Immature natural killer cell (primary cell): Measurements from ENCODE around the gene FBN2. TPM values are rescaled to one million over a fixed set of nuclear protein-coding genes. Genes with fewer than 3 reads are reported as not detected.

Experiments
- DNase-seq, 3 donors: peaks; one replicate each; pipeline ENCODE4 v3.0.0; 2022; ENCODE audit warnings: mixed read lengths in 1 of 3
- H3K27ac Mint-ChIP-seq, 6 donors: one replicate each; pipeline ENCODE4 v1.8.0; 2020; ENCODE audit warnings: mixed read lengths in 6 of 6, mild to moderate bottlenecking in 5 of 6, inconsistent platforms in 4 of 6, moderate library complexity in 3 of 6
- H3K27me3 Mint-ChIP-seq, 3 donors: one replicate each; pipeline ENCODE4 v1.8.0; 2020 to 2021; ENCODE audit warnings: low read depth in 3 of 3, mild to moderate bottlenecking in 3 of 3, mixed read lengths in 3 of 3, moderate library complexity in 3 of 3, inconsistent platforms in 1 of 3
- H3K36me3 Mint-ChIP-seq, 3 donors: one replicate each; pipeline ENCODE4 v1.8.0; 2020; ENCODE audit warnings: mixed read lengths in 3 of 3, inconsistent platforms in 2 of 3, mild to moderate bottlenecking in 2 of 3
- H3K4me1 Mint-ChIP-seq, 2 donors: one replicate each; pipeline ENCODE4 v1.8.0; 2020; ENCODE audit warnings: inconsistent platforms in 2 of 2, mild to moderate bottlenecking in 2 of 2, mixed read lengths in 2 of 2, moderate library complexity in 1 of 2
- H3K4me3 Mint-ChIP-seq, 5 donors: one replicate each; pipeline ENCODE4 v1.8.0; 2020; ENCODE audit warnings: mild to moderate bottlenecking in 5 of 5, mixed read lengths in 5 of 5, inconsistent platforms in 3 of 5, moderate library complexity in 3 of 5
- H3K9me3 Mint-ChIP-seq, 6 donors: one replicate each; pipeline ENCODE4 v1.8.0; 2020; ENCODE audit warnings: mild to moderate bottlenecking in 6 of 6, mixed read lengths in 6 of 6, inconsistent platforms in 4 of 6, moderate library complexity in 3 of 6
- polyA plus RNA-seq, 3 donors: library from polyadenylated mRNA; unstranded; fragments of 300-500 nt; fragmentation: Illumina TruSeq; gene quantifications; one replicate each; pipeline ENCODE4 v1.2.3, GENCODE V29; 2021

The FBN2 gene
- polyA plus RNA-seq, 3 donors from 2014 or later, result not detected

- H3K9me3 Mint-ChIP-seq, result peaks cover 0 to 16% (median 4%) of the 10 kb centered on the region in 6 donors
- DNase-seq, result no peak
- H3K27me3 Mint-ChIP-seq, result peaks cover 0 to 2% (median 0%) of the 10 kb centered on the region in 3 donors
- H3K36me3 Mint-ChIP-seq, result no peaks in the 10 kb centered on the region
- H3K4me3 Mint-ChIP-seq, result no peak overlapping the region
- no peaks in the 10 kb centered on the region for H3K4me1 Mint-ChIP-seq
- H3K27ac Mint-ChIP-seq, result no peak overlapping the region
Observed at GRCh38 chr5:128317481-128317880, 220.6 kb downstream of the FBN2 start.

GRCh38 chr5:128315671-128316070, 222.4 kb downstream of the FBN2 start:
- H3K4me1 Mint-ChIP-seq, result no peaks in the 10 kb centered on the region
- no peak for DNase-seq
- H3K9me3 Mint-ChIP-seq, result peaks cover 0 to 10% (median 2%) of the 10 kb centered on the region in 6 donors
- H3K36me3 Mint-ChIP-seq, result no peaks in the 10 kb centered on the region
- H3K27me3 Mint-ChIP-seq, result peaks cover 0 to 2% (median 0%) of the 10 kb centered on the region in 3 donors
- H3K27ac Mint-ChIP-seq, result no peak overlapping the region
- no peak overlapping the region for H3K4me3 Mint-ChIP-seq

GRCh38 chr5:128305341-128305740, 232.7 kb downstream of the FBN2 start:
- DNase-seq, result no peak
- H3K4me1 Mint-ChIP-seq, result no peaks in the 10 kb centered on the region
- H3K27me3 Mint-ChIP-seq, result no peaks in the 10 kb centered on the region
- no peak overlapping the region for H3K27ac Mint-ChIP-seq
- no peak overlapping the region for H3K4me3 Mint-ChIP-seq
- H3K9me3 Mint-ChIP-seq, result peaks cover 0 to 8% (median 0%) of the 10 kb centered on the region in 6 donors
- no peaks in the 10 kb centered on the region for H3K36me3 Mint-ChIP-seq

GRCh38 chr5:128304791-128305190, 233.3 kb downstream of the FBN2 start:
- Mint-ChIP-seq H3K36me3 (no peaks in the 10 kb centered on the region), H3K4me3 (no peak overlapping the region), H3K27me3 (no peaks in the 10 kb centered on the region), H3K27ac (no peak overlapping the region), H3K9me3 (peaks cover 0 to 8% (median under 1%) of the 10 kb centered on the region in 6 donors), H3K4me1 (no peaks in the 10 kb centered on the region)
- DNase-seq, result no peak

GRCh38 chr5:128304088-128304487, 234.0 kb downstream of the FBN2 start:
- Mint-ChIP-seq H3K27me3 (no peaks in the 10 kb centered on the region), H3K27ac (no peak overlapping the region), H3K36me3 (no peaks in the 10 kb centered on the region), H3K9me3 (peaks cover 0 to 8% (median under 1%) of the 10 kb centered on the region in 6 donors), H3K4me1 (no peaks in the 10 kb centered on the region), H3K4me3 (no peak overlapping the region)
- no peak for DNase-seq

GRCh38 chr5:128303593-128303992, 234.5 kb downstream of the FBN2 start:
- no peaks in the 10 kb centered on the region for H3K4me1 Mint-ChIP-seq
- no peak overlapping the region for H3K27ac Mint-ChIP-seq
- no peaks in the 10 kb centered on the region for H3K27me3 Mint-ChIP-seq
- peaks cover 0 to 8% (median under 1%) of the 10 kb centered on the region in 6 donors for H3K9me3 Mint-ChIP-seq
- H3K36me3 Mint-ChIP-seq, result no peaks in the 10 kb centered on the region
- DNase-seq, result no peak
- no peak overlapping the region for H3K4me3 Mint-ChIP-seq

- Mint-ChIP-seq H3K4me3 (no peak overlapping the region), H3K9me3 (peaks cover 0 to 8% (median under 1%) of the 10 kb centered on the region in 6 donors), H3K27me3 (no peaks in the 10 kb centered on the region), H3K4me1 (no peaks in the 10 kb centered on the region), H3K27ac (no peak overlapping the region), H3K36me3 (no peaks in the 10 kb centered on the region)
- DNase-seq, result no peak
Observed at GRCh38 chr5:128300181-128300580, 237.9 kb downstream of the FBN2 start.

- peaks cover 2 to 25% (median 5%) of the 10 kb centered on the region in 6 donors for H3K9me3 Mint-ChIP-seq
- peaks cover 0 to 2% (median 0%) of the 10 kb centered on the region in 3 donors for H3K27me3 Mint-ChIP-seq
- no peak overlapping the region for H3K4me3 Mint-ChIP-seq
- H3K4me1 Mint-ChIP-seq, result no peaks in the 10 kb centered on the region
- H3K36me3 Mint-ChIP-seq, result no peaks in the 10 kb centered on the region
- no peak for DNase-seq
- H3K27ac Mint-ChIP-seq, result no peak overlapping the region
Observed at GRCh38 chr5:128290152-128290858, 247.7 kb downstream of the FBN2 start.

- DNase-seq, result no peak
- Mint-ChIP-seq H3K9me3 (peaks cover 2 to 26% (median 4%) of the 10 kb centered on the region in 6 donors), H3K4me1 (no peaks in the 10 kb centered on the region), H3K27me3 (no peaks in the 10 kb centered on the region), H3K36me3 (no peaks in the 10 kb centered on the region), H3K27ac (no peak overlapping the region), H3K4me3 (no peak overlapping the region)
Observed at GRCh38 chr5:128287740-128288139, 250.3 kb downstream of the FBN2 start.

GRCh38 chr5:128284236-128284635, 253.8 kb downstream of the FBN2 start:
- H3K4me3 Mint-ChIP-seq, result no peak overlapping the region
- peaks cover 0 to 13% (median 2%) of the 10 kb centered on the region in 6 donors for H3K9me3 Mint-ChIP-seq
- H3K36me3 Mint-ChIP-seq, result no peaks in the 10 kb centered on the region
- H3K27ac Mint-ChIP-seq, result no peak overlapping the region
- H3K27me3 Mint-ChIP-seq, result no peaks in the 10 kb centered on the region
- DNase-seq, result no peak
- H3K4me1 Mint-ChIP-seq, result no peaks in the 10 kb centered on the region

GRCh38 chr5:128279345-128279744, 258.7 kb downstream of the FBN2 start:
- Mint-ChIP-seq H3K9me3 (peaks cover 0 to 8% (median 2%) of the 10 kb centered on the region in 6 donors), H3K4me1 (no peaks in the 10 kb centered on the region), H3K27ac (no peak overlapping the region), H3K27me3 (peaks cover 0 to 4% (median 0%) of the 10 kb centered on the region in 3 donors), H3K4me3 (no peak overlapping the region), H3K36me3 (no peaks in the 10 kb centered on the region)
- DNase-seq, result no peak

GRCh38 chr5:128276537-128277216, 261.4 kb downstream of the FBN2 start:
- H3K36me3 Mint-ChIP-seq, result no peaks in the 10 kb centered on the region
- no peaks in the 10 kb centered on the region for H3K4me1 Mint-ChIP-seq
- no peak overlapping the region for H3K4me3 Mint-ChIP-seq
- no peak for DNase-seq
- H3K9me3 Mint-ChIP-seq, result peaks cover 0 to 3% (median 0%) of the 10 kb centered on the region in 6 donors
- peaks cover 0 to 4% (median 0%) of the 10 kb centered on the region in 3 donors for H3K27me3 Mint-ChIP-seq
- no peak overlapping the region for H3K27ac Mint-ChIP-seq

- Mint-ChIP-seq H3K27me3 (peaks cover 0 to 4% (median 0%) of the 10 kb centered on the region in 3 donors), H3K4me1 (no peaks in the 10 kb centered on the region), H3K4me3 (no peak overlapping the region), H3K9me3 (peaks cover 0 to 3% (median 0%) of the 10 kb centered on the region in 6 donors), H3K36me3 (no peaks in the 10 kb centered on the region), H3K27ac (no peak overlapping the region)
- no peak for DNase-seq
Observed at GRCh38 chr5:128274441-128274840, 263.6 kb downstream of the FBN2 start.

- H3K27ac Mint-ChIP-seq, result no peak overlapping the region
- no peak for DNase-seq
- H3K36me3 Mint-ChIP-seq, result no peaks in the 10 kb centered on the region
- H3K4me1 Mint-ChIP-seq, result no peaks in the 10 kb centered on the region
- H3K4me3 Mint-ChIP-seq, result no peak overlapping the region
- peaks cover 0 to 4% (median 0%) of the 10 kb centered on the region in 3 donors for H3K27me3 Mint-ChIP-seq
- peaks cover 0 to 3% (median 0%) of the 10 kb centered on the region in 6 donors for H3K9me3 Mint-ChIP-seq
Observed at GRCh38 chr5:128273736-128274135, 264.3 kb downstream of the FBN2 start.
